Caco-2 (cell line): Measurements from ENCODE around the gene NFU1. TPM values are rescaled to one million over a fixed set of nuclear protein-coding genes. Genes with fewer than 3 reads are reported as not detected.
A peak's percentile ranks its signal among the peaks of the same experiment; 100 is the strongest.

Source experiments
- BruUV-seq: library from RNA; stranded (reverse); fragments of 400-500 nt; replicated peaks from 2 replicates; lab custom pipeline; 2021; lab: Mats Ljungman, UMichigan
- CTCF ChIA-PET: fragments of 300-600 bp; sonication (Branson Sonifier 250); formaldehyde crosslinking; loops from one replicate; lab custom pipeline; 2022; ENCODE audit warnings: antibody characterized with exemption; lab: Charles Lee
- POLR2A ChIA-PET: fragments of 300-600 bp; sonication (Branson Sonifier 250); formaldehyde crosslinking; loops from one replicate; lab custom pipeline; 2022; ENCODE audit warnings: antibody characterized with exemption; lab: Charles Lee
- DNase-seq, 2 experiments: peaks; one replicate each; pipeline versions ENCODE4 v3.0.0 to v3.0.0-alpha.2; 2020 to 2022
- H3K27me3 ChIP-seq: replicated peaks from 2 replicates; pipeline ENCODE4 v1.6.0; 2011; ENCODE audit warnings: low read length; ENCODE audit not compliant: control insufficient read depth, insufficient read depth
- H3K36me3 ChIP-seq: 2 replicates; pipeline ENCODE4 v1.5.1; 2011; ENCODE audit warnings: low read length; ENCODE audit not compliant: control insufficient read depth, insufficient read depth
- H3K4me1 ChIP-seq: fragments of 250-450 bp; sonication (Bioruptor Pico); 2 replicates; pipeline ENCODE4 v1.5.1; 2020; ENCODE audit warnings: mild to moderate bottlenecking
- H3K4me3 ChIP-seq: 2 replicates; pipeline ENCODE4 v1.5.1; 2011; ENCODE audit warnings: low read depth, mild to moderate bottlenecking, control low read depth, low read length
- H3K9me3 ChIP-seq: fragments of 250-450 bp; sonication (Bioruptor Pico); 2 replicates; pipeline ENCODE4 v1.5.1; 2020; ENCODE audit warnings: mild to moderate bottlenecking, moderate library complexity
- H3K27ac Mint-ChIP-seq: one replicate; pipeline ENCODE4 v1.8.0; 2022; ENCODE audit warnings: mixed read lengths; ENCODE audit not compliant: unreplicated experiment
- H3K27me3 Mint-ChIP-seq: one replicate; pipeline ENCODE4 v1.8.0; 2022; ENCODE audit warnings: mixed read lengths; ENCODE audit not compliant: insufficient read depth, unreplicated experiment
- H3K36me3 Mint-ChIP-seq: one replicate; pipeline ENCODE4 v1.8.0; 2022; ENCODE audit warnings: mild to moderate bottlenecking, mixed read lengths; ENCODE audit not compliant: insufficient read depth, unreplicated experiment
- H3K4me1 Mint-ChIP-seq: one replicate; pipeline ENCODE4 v1.8.0; 2022; ENCODE audit warnings: low read depth, mixed read lengths; ENCODE audit not compliant: unreplicated experiment
- H3K4me3 Mint-ChIP-seq: one replicate; pipeline ENCODE4 v1.8.0; 2022; ENCODE audit warnings: mild to moderate bottlenecking, moderate library complexity, mixed read lengths; ENCODE audit not compliant: unreplicated experiment
- H3K9me3 Mint-ChIP-seq: one replicate; pipeline ENCODE4 v1.8.0; 2022; ENCODE audit warnings: mixed read lengths; ENCODE audit not compliant: unreplicated experiment
- intact Hi-C: fragments of 100-400 bp; cut with micrococcal nuclease; formaldehyde crosslinking; loops from one replicate; pipeline ENCODE4 v1.10.0; 2022; ENCODE audit not compliant: unreplicated experiment
- total RNA-seq: library from RNA; stranded (reverse); gene quantifications from 2 replicates; pipeline ENCODE4 v1.2.3, GENCODE V29; 2022
- TF ChIP-seq, protein P1 (sequence below), 2 experiments: fragments of 200-600 bp in 1 of 2; IDR thresholded peaks; 1 replicate in 1 of 2; 2 replicates in 1 of 2; pipeline versions ENCODE4 v1.5.1 to v1.8.0; 2011 to 2022; ENCODE audit warnings: antibody characterized with exemption in 1 of 2, control low read depth in 1 of 2, inconsistent platforms in 1 of 2, low read depth in 1 of 2, low read length in 1 of 2, mild to moderate bottlenecking in 1 of 2, moderate library complexity in 1 of 2; ENCODE audit not compliant: insufficient read depth in 1 of 2, severe bottlenecking in 1 of 2, unreplicated experiment in 1 of 2

NFU1 gene
- total RNA-seq, 1 experiment from 2014 or later: 85.3 TPM

- no peaks in the 10 kb centered on the region for H3K27me3 Mint-ChIP-seq
- Histone ChIP-seq H3K27me3 (no peaks in the 10 kb centered on the region), H3K36me3 (no peaks in the 10 kb centered on the region), H3K9me3 (no peaks in the 10 kb centered on the region), H3K4me1 (peaks cover 16% of the 10 kb centered on the region), H3K4me3 (no peak overlapping the region)
- H3K9me3 Mint-ChIP-seq: no peaks in the 10 kb centered on the region
- ChIA-PET POLR2A (interaction anchor here (0.6 to 1.0 kb wide), 3 partner anchors 56 to 67 kb away, joined by 3 to 4 read pairs (median 3); partner anchors contain the start of gene NFU1), CTCF (interaction anchor here (0.7 kb wide), 1 partner anchor 184 kb away, joined by 3 read pairs; no protein-coding TSS in a partner anchor)
- no TSS peak for BruUV-seq
- H3K4me3 Mint-ChIP-seq: no peak overlapping the region
- no peak for DNase-seq
- H3K27ac Mint-ChIP-seq: peak overlapping the region; percentile 40
- TF ChIP-seq, protein P1, sequence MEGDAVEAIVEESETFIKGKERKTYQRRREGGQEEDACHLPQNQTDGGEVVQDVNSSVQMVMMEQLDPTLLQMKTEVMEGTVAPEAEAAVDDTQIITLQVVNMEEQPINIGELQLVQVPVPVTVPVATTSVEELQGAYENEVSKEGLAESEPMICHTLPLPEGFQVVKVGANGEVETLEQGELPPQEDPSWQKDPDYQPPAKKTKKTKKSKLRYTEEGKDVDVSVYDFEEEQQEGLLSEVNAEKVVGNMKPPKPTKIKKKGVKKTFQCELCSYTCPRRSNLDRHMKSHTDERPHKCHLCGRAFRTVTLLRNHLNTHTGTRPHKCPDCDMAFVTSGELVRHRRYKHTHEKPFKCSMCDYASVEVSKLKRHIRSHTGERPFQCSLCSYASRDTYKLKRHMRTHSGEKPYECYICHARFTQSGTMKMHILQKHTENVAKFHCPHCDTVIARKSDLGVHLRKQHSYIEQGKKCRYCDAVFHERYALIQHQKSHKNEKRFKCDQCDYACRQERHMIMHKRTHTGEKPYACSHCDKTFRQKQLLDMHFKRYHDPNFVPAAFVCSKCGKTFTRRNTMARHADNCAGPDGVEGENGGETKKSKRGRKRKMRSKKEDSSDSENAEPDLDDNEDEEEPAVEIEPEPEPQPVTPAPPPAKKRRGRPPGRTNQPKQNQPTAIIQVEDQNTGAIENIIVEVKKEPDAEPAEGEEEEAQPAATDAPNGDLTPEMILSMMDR (IDR thresholded peaks at IDR 0.05; ENCODE audit: insufficient read depth in 1 of 2, low read depth in 1 of 2, low read length in 1 of 2, severe bottlenecking in 1 of 2, unreplicated experiment in 1 of 2): no peak
- H3K4me1 Mint-ChIP-seq: peaks cover 25% of the 10 kb centered on the region
- H3K36me3 Mint-ChIP-seq: peaks cover 37% of the 10 kb centered on the region
- intact Hi-C loops: no loop called here
Measured at GRCh38 chr2:69381337-69381737, 55.9 kb downstream of the NFU1 start.

DNA sequence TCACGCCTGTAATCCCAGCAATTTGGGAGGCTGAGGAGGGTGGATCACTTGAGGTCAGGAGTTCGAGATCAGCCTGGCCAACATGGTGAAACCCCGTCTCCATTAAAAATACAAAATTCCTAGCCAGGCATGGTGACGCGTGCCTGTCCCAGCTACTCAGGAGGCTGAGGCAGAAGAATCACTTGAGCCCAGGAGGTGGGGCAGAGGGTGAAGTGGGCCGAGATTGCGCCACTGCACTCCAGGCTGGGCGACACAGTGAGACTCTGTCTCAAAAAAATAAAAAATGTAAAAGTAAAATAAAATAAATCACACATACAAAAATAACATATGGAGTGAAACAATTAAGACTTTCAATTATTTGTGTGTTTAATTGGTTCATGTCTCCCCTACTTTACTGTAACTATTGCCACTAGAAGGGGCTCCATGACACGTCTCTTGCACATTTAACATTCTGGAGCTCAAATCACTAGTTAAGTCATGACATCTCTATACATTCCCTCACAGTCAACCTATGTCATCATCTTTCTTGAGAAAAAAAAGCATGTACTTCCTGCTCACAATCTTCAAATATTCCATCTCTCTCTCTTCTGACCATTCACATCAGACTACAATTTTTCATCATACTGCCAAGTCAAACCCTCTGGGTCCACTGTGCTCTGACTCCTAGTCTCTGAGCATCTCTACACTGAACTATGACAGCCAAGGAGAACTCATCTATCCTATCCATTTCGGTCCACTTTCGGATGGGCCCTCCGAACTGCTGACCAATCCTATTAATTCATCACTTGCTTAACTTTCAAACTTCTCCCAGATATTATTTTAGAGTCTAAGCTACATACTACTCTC, 56.9 kb downstream of the NFU1 start:
- TF ChIP-seq, protein P1 (IDR thresholded peaks at IDR 0.05; ENCODE audit: insufficient read depth in 1 of 2, low read depth in 1 of 2, low read length in 1 of 2, severe bottlenecking in 1 of 2, unreplicated experiment in 1 of 2): no peak
- H3K9me3 ChIP-seq: no peaks in the 10 kb centered on the region
- no peaks in the 10 kb centered on the region for H3K27me3 Mint-ChIP-seq
- no peak overlapping the region for H3K27ac Mint-ChIP-seq
- no peaks in the 10 kb centered on the region; the same call in 1 of the 2 replicates for H3K36me3 ChIP-seq
- POLR2A ChIA-PET: interaction anchor here (0.6 kb wide), 1 partner anchor 57 kb away, joined by 4 read pairs; the partner anchor contains the start of gene NFU1
- no peak for DNase-seq
- peaks cover 21% of the 10 kb centered on the region for H3K4me1 ChIP-seq
- CTCF ChIA-PET: no interaction called here
- no TSS peak for BruUV-seq
- H3K4me1 Mint-ChIP-seq: peaks cover 31% of the 10 kb centered on the region
- no peak overlapping the region for H3K4me3 Mint-ChIP-seq
- H3K4me3 ChIP-seq: no peak overlapping the region
- H3K9me3 Mint-ChIP-seq: no peaks in the 10 kb centered on the region
- intact Hi-C loops: no loop called here
- no peaks in the 10 kb centered on the region for H3K27me3 ChIP-seq
- peaks cover 46% of the 10 kb centered on the region for H3K36me3 Mint-ChIP-seq

- Mint-ChIP-seq H3K4me3 (no peak overlapping the region), H3K27ac (no peak overlapping the region), H3K9me3 (no peaks in the 10 kb centered on the region), H3K27me3 (no peaks in the 10 kb centered on the region), H3K4me1 (peaks cover 11% of the 10 kb centered on the region), H3K36me3 (peaks cover 36% of the 10 kb centered on the region)
- Histone ChIP-seq H3K36me3 (no peaks in the 10 kb centered on the region; the same call in 1 of the 2 replicates), H3K4me1 (peaks cover 5% of the 10 kb centered on the region; the same call in 1 of the 2 replicates), H3K9me3 (no peaks in the 10 kb centered on the region), H3K27me3 (no peaks in the 10 kb centered on the region), H3K4me3 (no peak overlapping the region)
- TF ChIP-seq, protein P1 (IDR thresholded peaks at IDR 0.05; ENCODE audit: insufficient read depth in 1 of 2, low read depth in 1 of 2, low read length in 1 of 2, severe bottlenecking in 1 of 2, unreplicated experiment in 1 of 2): no peak
- intact Hi-C loops: no loop called here
- CTCF ChIA-PET: interaction anchor here (0.6 to 1.8 kb wide), 3 partner anchors 37 to 61 kb away, joined by 3 to 7 read pairs (median 6); partner anchors contain the start of gene NFU1
- POLR2A ChIA-PET: interaction anchor here (1.2 kb wide), 1 partner anchor 61 kb away, joined by 5 read pairs; the partner anchor contains the start of gene NFU1
- BruUV-seq: no TSS peak
- DNase-seq: no peak
Measured at GRCh38 chr2:69376403-69376802, 60.8 kb downstream of the NFU1 start.
